Kidney (tissue), 14 donors: ENCODE data around the gene GFOD1. TPM values are rescaled to one million over a fixed set of nuclear protein-coding genes. Genes with fewer than 3 reads are reported as not detected.

Experiments used
- DNase-seq, 5 donors: peaks; one replicate each; pipeline ENCODE4 v3.0.0-alpha.2; 2013 to 2020
- FAIRE-seq: peaks from 2 replicates; lab custom pipeline; 2012; peaks lifted over from hg19 to GRCh38; lab: Jason Lieb, UNC
- H3K27ac ChIP-seq, 2 donors: one replicate each; pipeline ENCODE4 v1.7.0; 2013; ENCODE audit warnings: low read depth in 2 of 2, low read length in 2 of 2, inconsistent platforms in 1 of 2
- H3K27me3 ChIP-seq: one replicate; pipeline ENCODE4 v1.7.1; 2013; ENCODE audit warnings: low read length, inconsistent platforms; ENCODE audit not compliant: control insufficient read depth, insufficient read depth
- H3K36me3 ChIP-seq, 3 donors: one replicate each; pipeline versions ENCODE4 v1.7.0 to v1.7.1; 2013; ENCODE audit warnings: low read length in 3 of 3, control low read depth in 1 of 3, inconsistent platforms in 1 of 3; ENCODE audit not compliant: insufficient read depth in 3 of 3, control insufficient read depth in 2 of 3
- H3K4me1 ChIP-seq, 3 donors: one replicate each; pipeline versions ENCODE4 v1.7.0 to v1.7.1; 2013; ENCODE audit warnings: low read length in 3 of 3, inconsistent platforms in 1 of 3, low read depth in 1 of 3; ENCODE audit not compliant: control insufficient read depth in 2 of 3, insufficient read depth in 2 of 3
- H3K4me3 ChIP-seq, 3 donors: one replicate each; pipeline versions ENCODE4 v1.7.0 to v1.8.1; 2013; ENCODE audit warnings: low read length in 3 of 3, control low read depth in 1 of 3, inconsistent platforms in 1 of 3
- H3K9ac ChIP-seq, 3 donors: one replicate each; pipeline versions ENCODE4 v1.7.0 to v1.7.1; 2013; ENCODE audit warnings: low read length in 3 of 3, control low read depth in 1 of 3, inconsistent platforms in 1 of 3
- H3K9me3 ChIP-seq, 3 donors: one replicate each; pipeline versions ENCODE4 v1.7.0 to v1.7.1; 2013; ENCODE audit warnings: low read length in 3 of 3, control low read depth in 1 of 3, inconsistent platforms in 1 of 3; ENCODE audit not compliant: control insufficient read depth in 2 of 3, insufficient read depth in 1 of 3
- intact Hi-C: fragments of 100-400 bp; cut with DNase I; formaldehyde crosslinking; loops from one replicate; pipeline ENCODE4 v1.11.1; 2022
- polyA plus RNA-seq: library from polyadenylated mRNA; stranded (reverse); fragments of 350-450 nt; fragmentation: Illumina TruSeq; extraction: RNeasy Lipid Tissue Mini Kit (QIAGEN cat#74804); gene quantifications from one replicate; pipeline ENCODE4 v1.2.3, GENCODE V29; 2014; ENCODE audit warnings: low read depth, low replicate concordance; ENCODE audit not compliant: insufficient read depth
- total RNA-seq: library from RNA; stranded (reverse); fragmentation: NEBNext Ultra II Directional; extraction: Animal tissue kit (Norgen Biotek cat#: 25700); gene quantifications from one replicate; pipeline ENCODE4 v1.2.1, GENCODE V29; 2021
- TF ChIP-seq, protein P1 (sequence below): IDR thresholded peaks from 3 replicates; pipeline ENCODE4 v1.5.1; 2012; ENCODE audit warnings: mild to moderate bottlenecking, moderate library complexity, borderline replicate concordance; ENCODE audit not compliant: insufficient read depth; ENCODE audit errors: extremely low read depth
- donor health status: control.
- donor health status: control.
- donor health status: control.
- donor health status: control.
- donor health status: control.
- donor health status: DM: yes; HTN: yes; CAD: no.
- donor health status: Normal renal cell carcinoma (clear cell type).

The GFOD1 gene
- total and polyA plus RNA-seq, 2 donors from 2014 or later = 2.1 to 14.6 TPM

DNA sequence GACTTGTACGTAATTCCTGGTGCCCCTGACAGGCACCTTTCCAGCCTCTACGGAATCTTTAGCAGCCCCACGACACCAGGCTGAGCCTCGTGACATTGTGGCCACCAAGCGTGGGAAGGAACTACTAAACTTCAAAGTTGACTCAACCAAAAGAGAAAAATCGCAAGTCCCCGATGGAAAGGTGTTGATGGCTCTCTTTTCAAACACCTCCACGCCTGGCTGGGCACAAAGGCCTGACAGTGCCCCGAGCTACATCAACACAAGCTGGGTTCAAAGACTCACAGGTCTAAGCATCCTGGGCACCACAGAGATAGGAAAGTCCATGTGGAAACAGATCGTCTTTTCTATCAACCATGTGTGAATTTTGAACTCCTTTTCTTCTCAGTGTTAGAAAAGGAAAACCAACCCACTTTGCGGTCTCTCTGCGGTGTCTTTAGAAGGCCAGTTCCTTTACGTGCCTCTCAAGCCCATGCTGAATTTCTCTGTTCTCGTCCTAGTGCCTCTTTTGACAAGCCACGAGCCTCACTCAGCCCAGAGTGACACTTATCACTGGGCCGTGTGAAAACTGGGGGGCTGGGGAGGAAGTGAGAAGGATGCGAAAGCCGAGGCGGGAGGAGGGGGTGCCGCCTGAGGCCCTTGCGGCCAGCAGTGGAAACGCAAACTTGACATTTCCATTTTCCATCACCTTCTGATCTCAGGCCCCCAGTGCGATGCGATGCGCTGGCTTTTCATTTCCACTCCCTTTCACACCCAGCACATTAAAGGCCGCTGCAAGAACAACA is 59.4 kb downstream of the GFOD1 start:
- Histone ChIP-seq H3K4me1 (peaks cover 0 to 8% (median 0%) of the 10 kb centered on the region in 3 donors), H3K27me3 (no peaks in the 10 kb centered on the region), H3K27ac (no peak overlapping the region), H3K36me3 (no peaks in the 10 kb centered on the region), H3K9me3 (no peaks in the 10 kb centered on the region), H3K4me3 (no peak overlapping the region), H3K9ac (no peak overlapping the region)
- intact Hi-C loops = no loop called here
- FAIRE-seq = no peak
- TF ChIP-seq, protein P1, sequence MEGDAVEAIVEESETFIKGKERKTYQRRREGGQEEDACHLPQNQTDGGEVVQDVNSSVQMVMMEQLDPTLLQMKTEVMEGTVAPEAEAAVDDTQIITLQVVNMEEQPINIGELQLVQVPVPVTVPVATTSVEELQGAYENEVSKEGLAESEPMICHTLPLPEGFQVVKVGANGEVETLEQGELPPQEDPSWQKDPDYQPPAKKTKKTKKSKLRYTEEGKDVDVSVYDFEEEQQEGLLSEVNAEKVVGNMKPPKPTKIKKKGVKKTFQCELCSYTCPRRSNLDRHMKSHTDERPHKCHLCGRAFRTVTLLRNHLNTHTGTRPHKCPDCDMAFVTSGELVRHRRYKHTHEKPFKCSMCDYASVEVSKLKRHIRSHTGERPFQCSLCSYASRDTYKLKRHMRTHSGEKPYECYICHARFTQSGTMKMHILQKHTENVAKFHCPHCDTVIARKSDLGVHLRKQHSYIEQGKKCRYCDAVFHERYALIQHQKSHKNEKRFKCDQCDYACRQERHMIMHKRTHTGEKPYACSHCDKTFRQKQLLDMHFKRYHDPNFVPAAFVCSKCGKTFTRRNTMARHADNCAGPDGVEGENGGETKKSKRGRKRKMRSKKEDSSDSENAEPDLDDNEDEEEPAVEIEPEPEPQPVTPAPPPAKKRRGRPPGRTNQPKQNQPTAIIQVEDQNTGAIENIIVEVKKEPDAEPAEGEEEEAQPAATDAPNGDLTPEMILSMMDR = no peak
- peak in 4 of 5 donors; percentile 42 to 54 (median 48) for DNase-seq

DNA sequence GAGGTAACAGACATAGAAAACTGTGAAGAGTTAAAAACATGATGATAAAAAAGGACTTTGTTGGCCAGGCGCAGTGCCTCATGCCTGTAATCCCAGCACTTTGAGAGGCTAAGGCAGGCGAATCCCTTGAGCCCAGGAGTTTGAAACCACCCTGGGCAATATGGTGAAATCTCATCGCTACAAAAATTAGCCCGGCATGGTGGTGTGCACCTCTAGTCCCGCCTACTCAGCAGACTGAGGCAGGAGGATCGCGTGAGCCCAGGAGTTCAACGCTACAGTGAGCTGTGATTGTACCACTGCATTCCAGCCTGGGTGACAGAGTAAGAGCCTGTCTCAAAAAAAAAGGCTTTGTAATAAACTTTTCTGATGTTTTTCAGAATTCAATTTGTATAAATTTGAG is 60.1 kb downstream of the GFOD1 start:
- H3K36me3 ChIP-seq = no peaks in the 10 kb centered on the region
- no peak for FAIRE-seq
- peak in 1 of 5 donors; percentile 31 for DNase-seq
- no peak overlapping the region for H3K27ac ChIP-seq
- H3K4me1 ChIP-seq = peaks cover under 1 to 11% (median 3%) of the 10 kb centered on the region in 3 donors
- TF ChIP-seq, protein P1 = no peak
- H3K9me3 ChIP-seq = no peaks in the 10 kb centered on the region
- no peak overlapping the region for H3K9ac ChIP-seq
- intact Hi-C loops = no loop called here
- H3K27me3 ChIP-seq = no peaks in the 10 kb centered on the region
- no peak overlapping the region for H3K4me3 ChIP-seq

DNA sequence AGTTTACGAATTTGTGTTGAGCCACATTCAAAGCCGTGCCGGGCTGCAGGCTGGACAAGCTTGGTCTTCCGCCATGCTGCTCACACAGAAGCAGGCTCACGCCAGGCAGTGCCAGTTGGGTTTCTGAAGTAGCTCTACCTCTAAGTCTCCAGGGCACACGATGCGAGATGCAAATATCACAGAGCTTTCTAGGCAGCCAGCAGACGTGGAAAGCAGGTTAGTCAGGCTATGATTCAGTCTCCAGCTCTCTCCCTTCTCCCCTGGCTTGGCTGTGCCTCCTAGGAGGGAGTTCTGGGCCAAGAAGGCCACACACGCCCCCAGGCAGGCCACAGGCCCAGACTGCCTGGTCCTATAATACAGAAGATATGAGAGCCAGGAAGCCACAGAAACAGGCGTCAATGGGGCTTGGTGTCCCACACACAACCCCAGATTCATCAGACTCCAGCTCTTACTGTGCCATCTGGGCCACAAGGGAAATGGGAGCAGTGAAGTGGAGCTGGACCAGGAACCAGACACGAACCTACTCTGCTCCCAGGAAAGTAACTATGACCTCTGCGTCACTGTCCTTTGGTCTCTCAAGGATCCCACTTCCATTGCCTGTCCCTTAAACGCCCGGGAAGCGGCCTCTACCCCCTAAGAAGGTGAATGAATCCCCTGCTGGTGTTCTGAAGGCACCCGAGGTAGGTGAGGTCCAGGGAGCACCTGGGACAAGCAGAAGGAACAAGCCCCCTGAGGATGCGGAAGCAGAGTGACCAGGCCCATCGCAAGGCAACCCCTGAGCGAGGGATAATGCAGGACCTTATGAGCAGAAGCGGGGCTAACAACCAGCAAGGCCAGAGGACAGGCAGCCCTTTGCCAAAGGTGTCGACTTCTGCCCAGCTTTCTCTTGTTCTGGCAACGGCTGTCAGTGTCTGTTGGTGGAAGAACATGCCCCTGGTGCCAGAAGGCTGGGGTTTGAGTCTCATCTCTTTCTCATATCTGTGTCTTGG is 61.2 kb downstream of the GFOD1 start:
- H3K4me3 ChIP-seq = no peak overlapping the region
- peaks cover 3 to 13% (median 5%) of the 10 kb centered on the region in 3 donors for H3K4me1 ChIP-seq
- no peak for DNase-seq
- no peak overlapping the region for H3K27ac ChIP-seq
- intact Hi-C loops = no loop called here
- H3K27me3 ChIP-seq = no peaks in the 10 kb centered on the region
- FAIRE-seq = no peak
- no peaks in the 10 kb centered on the region for H3K9me3 ChIP-seq
- no peak overlapping the region for H3K9ac ChIP-seq
- no peaks in the 10 kb centered on the region for H3K36me3 ChIP-seq
- TF ChIP-seq, protein P1 = no peak
